ENCODE measurements around the gene NKIRAS1.
"Not testable (repeated sequence)": the region's sequence is repeated elsewhere in the genome, so short reads cannot be mapped to it uniquely, and the experiment has no call there.

Gene NKIRAS1

GRCh38 chr3:23940775-23941174 is 24.0 kb upstream of the NKIRAS1 start:
- no peak for DNase-seq (ENCODE audit: low read depth)

GRCh38 chr3:23938688-23939087 is 21.9 kb upstream of the NKIRAS1 start:
- no peak for DNase-seq (ENCODE audit: low read depth)

GRCh38 chr3:23937296-23937695 is 20.5 kb upstream of the NKIRAS1 start:
- no peak for DNase-seq (ENCODE audit: low read depth)

- DNase-seq (ENCODE audit: low read depth), result no peak
These were observed 17.5 kb upstream of the NKIRAS1 start for GRCh38 chr3:23934253-23934652.

- no peak for DNase-seq (ENCODE audit: low read depth)
These were observed 15.8 kb upstream of the NKIRAS1 start for GRCh38 chr3:23932571-23932970.

- DNase-seq (ENCODE audit: low read depth), result no peak
These were observed 14.8 kb upstream of the NKIRAS1 start for GRCh38 chr3:23931597-23931996.

GRCh38 chr3:23928524-23928923 is 11.7 kb upstream of the NKIRAS1 start:
- DNase-seq (ENCODE audit: low read depth), result no peak

- DNase-seq (ENCODE audit: low read depth), result no peak
These were observed 9.9 kb upstream of the NKIRAS1 start for GRCh38 chr3:23926736-23927135.

GRCh38 chr3:23926246-23926645 is 9.5 kb upstream of the NKIRAS1 start:
- no peak for DNase-seq (ENCODE audit: low read depth)

GRCh38 chr3:23923786-23924185 is 7.0 kb upstream of the NKIRAS1 start:
- DNase-seq (ENCODE audit: low read depth), result no peak

- DNase-seq (ENCODE audit: low read depth), result no peak
These were observed 4.3 kb upstream of the NKIRAS1 start for GRCh38 chr3:23921052-23921511.

- DNase-seq (ENCODE audit: low read depth), result no peak
These were observed 3.4 kb upstream of the NKIRAS1 start for GRCh38 chr3:23920151-23920655.

GRCh38 chr3:23919628-23920027 is 2.8 kb upstream of the NKIRAS1 start:
- DNase-seq (ENCODE audit: low read depth), result no peak

GRCh38 chr3:23918331-23918730 is 1.5 kb upstream of the NKIRAS1 start:
- not testable (repeated sequence) for DNase-seq (ENCODE audit: low read depth)

GRCh38 chr3:23917679-23918303 is 1.0 kb upstream of the NKIRAS1 start:
- not testable (repeated sequence) for DNase-seq (ENCODE audit: low read depth)

- no peak for DNase-seq (ENCODE audit: low read depth)
These were observed 471 bp downstream of the NKIRAS1 start for GRCh38 chr3:23916152-23916885.

GRCh38 chr3:23915537-23916108 is 1.2 kb downstream of the NKIRAS1 start:
- DNase-seq (ENCODE audit: low read depth), result no peak

GRCh38 chr3:23913873-23914743 is 2.7 kb downstream of the NKIRAS1 start:
- DNase-seq (ENCODE audit: low read depth), result no peak

- no peak for DNase-seq (ENCODE audit: low read depth)
These were observed 3.6 kb downstream of the NKIRAS1 start for GRCh38 chr3:23913182-23913581.

GRCh38 chr3:23912335-23912734 is 4.5 kb downstream of the NKIRAS1 start:
- DNase-seq (ENCODE audit: low read depth), result not testable (repeated sequence)

GRCh38 chr3:23911397-23911796 is 5.4 kb downstream of the NKIRAS1 start:
- DNase-seq (ENCODE audit: low read depth), result no peak

GRCh38 chr3:23909341-23909740 is 7.4 kb downstream of the NKIRAS1 start:
- no peak for DNase-seq (ENCODE audit: low read depth)

Data from stimulated activated CD8-positive, alpha-beta memory T cell treated with anti-CD3 and anti-CD28 coated beads, Interleukin-4, amount 100 ng/mL, for 24 hours (primary cell).